A673 (cell line): ENCODE data around the gene ANKRD23. TPM values are rescaled to one million over a fixed set of nuclear protein-coding genes. Genes with fewer than 3 reads are reported as not detected.

Experiments
- BruUV-seq: library from RNA; stranded (reverse); fragments of 400-500 nt; replicated peaks from 2 replicates; lab custom pipeline; 2021; lab: Mats Ljungman, UMichigan
- CTCF ChIA-PET: fragments of 300-600 bp; sonication (Branson Sonifier 250); formaldehyde crosslinking; loops from one replicate; lab custom pipeline; 2022; ENCODE audit warnings: antibody characterized with exemption; lab: Charles Lee
- POLR2A ChIA-PET: fragments of 300-600 bp; sonication (Branson Sonifier 250); formaldehyde crosslinking; loops from one replicate; lab custom pipeline; 2022; ENCODE audit warnings: antibody characterized with exemption; ENCODE audit not compliant: low non-redundant PET; lab: Charles Lee
- DNase-seq: peaks from one replicate; pipeline ENCODE4 v3.0.0-alpha.2; 2015; ENCODE audit warnings: low spot score
- H3K27ac ChIP-seq: fragments of 200-600 bp; sonication (generic); 2 replicates; pipeline ENCODE4 v1.5.1; 2016; ENCODE audit warnings: mixed run types, low read depth, mild to moderate bottlenecking, mixed read lengths, antibody characterized with exemption, low read length; ENCODE audit not compliant: poor library complexity, severe bottlenecking
- H3K27me3 ChIP-seq: fragments of 200-600 bp; sonication (generic); replicated peaks from 2 replicates; pipeline ENCODE4 v1.6.1; 2017; ENCODE audit warnings: mixed run types, low read depth, mild to moderate bottlenecking, mixed read lengths, antibody characterized with exemption, low read length; ENCODE audit not compliant: insufficient read depth, poor library complexity
- H3K36me3 ChIP-seq: fragments of 200-600 bp; sonication (generic); 2 replicates; pipeline ENCODE4 v1.6.1; 2016; ENCODE audit warnings: mixed run types, mild to moderate bottlenecking, mixed read lengths, antibody characterized with exemption, low read length; ENCODE audit not compliant: insufficient read depth, poor library complexity, severe bottlenecking
- H3K4me1 ChIP-seq: fragments of 200-600 bp; sonication (generic); 2 replicates; pipeline ENCODE4 v1.6.1; 2017; ENCODE audit warnings: mixed run types, mild to moderate bottlenecking, mixed read lengths, antibody characterized with exemption, low read length; ENCODE audit not compliant: insufficient read depth, poor library complexity, severe bottlenecking
- H3K4me3 ChIP-seq: fragments of 200-600 bp; sonication (generic); 2 replicates; pipeline ENCODE4 v1.5.1; 2016; ENCODE audit warnings: low read depth, mixed run types, mild to moderate bottlenecking, mixed read lengths, low read length; ENCODE audit not compliant: poor library complexity, severe bottlenecking
- H3K9me3 ChIP-seq: fragments of 200-600 bp; sonication (generic); 2 replicates; pipeline ENCODE4 v1.6.1; 2016; ENCODE audit warnings: mixed run types, low read depth, mild to moderate bottlenecking, mixed read lengths, antibody characterized with exemption, low read length; ENCODE audit not compliant: poor library complexity, severe bottlenecking
- EZH2 ChIP-seq: fragments of 200-600 bp; sonication (generic); IDR thresholded peaks from 2 replicates; pipeline ENCODE4 v1.6.1; 2017; ENCODE audit warnings: borderline replicate concordance, low read depth, mild to moderate bottlenecking, mixed read lengths, antibody characterized with exemption, low read length; ENCODE audit not compliant: poor library complexity, severe bottlenecking
- intact Hi-C: fragments of 100-400 bp; cut with micrococcal nuclease; formaldehyde crosslinking; loops from one replicate; pipeline ENCODE4 v1.10.0; 2022; ENCODE audit not compliant: unreplicated experiment
- total RNA-seq: library from RNA; stranded (reverse); gene quantifications from 2 replicates; pipeline ENCODE4 v1.2.3, GENCODE V29; 2021
- TF ChIP-seq, protein P1 (sequence below): fragments of 300-800, 200-600 bp; sonication (generic); conservative IDR thresholded peaks from 2 replicates; pipeline ENCODE4 v1.5.1; 2017; ENCODE audit warnings: low read depth, mild to moderate bottlenecking, antibody characterized with exemption, low read length, moderate library complexity, mixed read lengths

The ANKRD23 gene
- total RNA-seq, 1 experiment from 2014 or later: 6.2 TPM

DNA sequence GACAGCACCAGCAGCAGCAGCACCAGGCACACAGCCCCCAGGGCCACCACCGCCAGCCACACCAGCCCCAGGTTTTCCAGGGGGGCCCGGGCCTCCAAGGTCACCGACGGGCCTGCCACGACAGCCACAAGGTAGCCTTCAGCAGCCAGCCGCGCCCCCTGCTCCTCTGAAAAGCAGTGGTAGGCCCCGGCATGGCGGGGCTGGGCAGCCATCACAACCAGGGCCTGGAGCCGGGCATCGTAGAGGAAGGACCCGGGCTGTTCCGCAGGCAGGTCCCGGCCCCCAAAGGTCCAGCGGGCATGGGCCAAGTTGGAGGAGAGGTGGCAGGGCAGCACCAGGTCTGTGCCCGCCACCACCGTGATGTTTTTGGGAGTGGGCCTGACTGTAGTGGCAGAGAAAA lies 17.3 kb upstream of the ANKRD23 start:
- ChIA-PET POLR2A (no interaction called here), CTCF (no interaction called here)
- intact Hi-C loops: no loop called here
- no TSS peak for BruUV-seq
- Histone ChIP-seq H3K27ac (no peak overlapping the region), H3K4me1 (peaks cover 10% of the 10 kb centered on the region), H3K9me3 (no peaks in the 10 kb centered on the region), H3K4me3 (no peak overlapping the region), H3K36me3 (peaks cover 57% of the 10 kb centered on the region), H3K27me3 (no peaks in the 10 kb centered on the region)
- TF ChIP-seq, protein P1, sequence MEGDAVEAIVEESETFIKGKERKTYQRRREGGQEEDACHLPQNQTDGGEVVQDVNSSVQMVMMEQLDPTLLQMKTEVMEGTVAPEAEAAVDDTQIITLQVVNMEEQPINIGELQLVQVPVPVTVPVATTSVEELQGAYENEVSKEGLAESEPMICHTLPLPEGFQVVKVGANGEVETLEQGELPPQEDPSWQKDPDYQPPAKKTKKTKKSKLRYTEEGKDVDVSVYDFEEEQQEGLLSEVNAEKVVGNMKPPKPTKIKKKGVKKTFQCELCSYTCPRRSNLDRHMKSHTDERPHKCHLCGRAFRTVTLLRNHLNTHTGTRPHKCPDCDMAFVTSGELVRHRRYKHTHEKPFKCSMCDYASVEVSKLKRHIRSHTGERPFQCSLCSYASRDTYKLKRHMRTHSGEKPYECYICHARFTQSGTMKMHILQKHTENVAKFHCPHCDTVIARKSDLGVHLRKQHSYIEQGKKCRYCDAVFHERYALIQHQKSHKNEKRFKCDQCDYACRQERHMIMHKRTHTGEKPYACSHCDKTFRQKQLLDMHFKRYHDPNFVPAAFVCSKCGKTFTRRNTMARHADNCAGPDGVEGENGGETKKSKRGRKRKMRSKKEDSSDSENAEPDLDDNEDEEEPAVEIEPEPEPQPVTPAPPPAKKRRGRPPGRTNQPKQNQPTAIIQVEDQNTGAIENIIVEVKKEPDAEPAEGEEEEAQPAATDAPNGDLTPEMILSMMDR: no peak
- TF ChIP-seq EZH2: no peak
- DNase-seq: no peak

DNA sequence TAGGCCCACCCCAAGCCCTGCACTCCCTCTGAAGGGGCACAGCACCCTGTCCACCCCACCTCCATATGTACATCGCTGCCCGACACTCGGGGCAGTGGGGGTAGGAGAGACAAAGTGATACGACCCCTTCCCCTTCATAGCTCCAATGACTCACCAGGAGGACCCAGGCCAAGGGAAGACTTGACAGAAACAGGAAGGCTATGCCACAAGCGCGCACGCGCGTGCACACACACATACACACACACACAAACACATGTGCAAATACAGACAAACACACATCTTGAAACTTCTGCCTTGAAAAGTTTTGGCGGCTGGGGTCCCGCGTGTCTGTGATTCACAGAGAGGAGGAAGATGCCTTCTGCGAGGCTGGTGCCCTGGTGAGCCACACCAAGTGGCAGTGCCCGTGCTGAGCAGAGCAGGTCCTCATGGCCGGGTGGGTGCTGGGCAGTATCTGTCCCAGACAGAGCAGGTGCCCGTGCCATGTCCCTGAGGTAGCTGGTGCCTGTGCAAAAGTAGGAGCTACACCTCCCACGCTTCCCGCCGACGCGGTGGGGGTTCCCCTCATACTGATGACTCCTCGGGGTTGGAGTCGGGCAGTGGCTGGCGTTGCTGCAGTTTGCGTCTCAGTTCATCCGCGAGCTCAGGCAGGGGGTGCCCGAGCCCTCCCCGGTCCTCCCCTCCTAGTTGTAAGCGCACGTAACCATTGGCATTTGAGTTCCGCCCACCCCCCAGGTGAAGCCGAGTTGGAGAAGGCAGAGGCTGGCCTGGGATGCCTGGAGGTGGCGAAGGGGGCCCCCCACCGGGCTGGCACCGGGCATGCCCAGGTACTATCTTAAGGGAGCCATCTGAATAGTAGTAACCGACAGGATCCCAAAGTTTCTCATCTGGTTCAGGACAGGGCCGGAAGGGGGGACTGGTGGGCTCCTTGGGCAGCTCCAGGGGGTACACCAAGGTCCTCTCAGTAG lies 16.5 kb upstream of the ANKRD23 start:
- TF ChIP-seq, protein P1: no peak
- TF ChIP-seq EZH2: no peak
- Histone ChIP-seq H3K27me3 (no peaks in the 10 kb centered on the region), H3K4me1 (peaks cover 10% of the 10 kb centered on the region), H3K36me3 (peaks cover 50% of the 10 kb centered on the region), H3K4me3 (no peak overlapping the region), H3K27ac (no peak overlapping the region), H3K9me3 (no peaks in the 10 kb centered on the region)
- no TSS peak for BruUV-seq
- intact Hi-C loops: no loop called here
- POLR2A ChIA-PET: no interaction called here
- DNase-seq: no peak
- CTCF ChIA-PET: interaction anchor here (0.5 kb wide), 1 partner anchor 8 kb away, joined by 6 read pairs; no protein-coding TSS in a partner anchor

DNA sequence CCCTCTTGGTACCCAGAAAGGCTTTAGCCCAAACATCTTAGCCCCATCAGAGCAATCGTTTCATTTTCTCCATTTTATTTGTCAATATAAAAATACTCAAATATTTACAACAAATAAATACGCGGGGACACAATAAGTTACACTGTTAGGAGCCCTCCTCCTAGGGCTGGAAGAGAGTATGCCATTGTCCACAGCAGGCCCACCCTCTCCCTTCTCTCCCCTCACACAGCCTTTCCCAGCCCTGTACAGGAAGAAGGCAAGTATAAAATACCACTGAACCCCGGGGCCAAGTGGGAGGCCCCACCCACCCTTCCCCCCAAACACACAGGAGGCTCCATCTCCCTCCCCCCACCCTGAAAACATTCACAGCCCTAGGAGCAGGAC lies 15.9 kb upstream of the ANKRD23 start:
- no peak overlapping the region for H3K4me3 ChIP-seq
- peak overlapping the region; percentile 42 for H3K27ac ChIP-seq
- H3K4me1 ChIP-seq: peaks cover 10% of the 10 kb centered on the region
- ChIA-PET POLR2A (no interaction called here), CTCF (interaction anchor here (0.5 kb wide), 1 partner anchor 9 kb away, joined by 6 read pairs; no protein-coding TSS in a partner anchor)
- no TSS peak for BruUV-seq
- no peaks in the 10 kb centered on the region for H3K27me3 ChIP-seq
- H3K9me3 ChIP-seq: no peaks in the 10 kb centered on the region
- H3K36me3 ChIP-seq: peaks cover 43% of the 10 kb centered on the region
- TF ChIP-seq, protein P1: no peak
- no peak for TF ChIP-seq EZH2
- intact Hi-C loops: loop anchor here (5.0 kb wide), 1 partner anchor 253 kb away; the partner anchor contains the start of gene ANKRD36
- DNase-seq: no peak
